ENCODE results near the gene ZNF487.
A peak's percentile ranks its signal among the peaks of the same experiment; 100 is the strongest.

Gene ZNF487

DNA sequence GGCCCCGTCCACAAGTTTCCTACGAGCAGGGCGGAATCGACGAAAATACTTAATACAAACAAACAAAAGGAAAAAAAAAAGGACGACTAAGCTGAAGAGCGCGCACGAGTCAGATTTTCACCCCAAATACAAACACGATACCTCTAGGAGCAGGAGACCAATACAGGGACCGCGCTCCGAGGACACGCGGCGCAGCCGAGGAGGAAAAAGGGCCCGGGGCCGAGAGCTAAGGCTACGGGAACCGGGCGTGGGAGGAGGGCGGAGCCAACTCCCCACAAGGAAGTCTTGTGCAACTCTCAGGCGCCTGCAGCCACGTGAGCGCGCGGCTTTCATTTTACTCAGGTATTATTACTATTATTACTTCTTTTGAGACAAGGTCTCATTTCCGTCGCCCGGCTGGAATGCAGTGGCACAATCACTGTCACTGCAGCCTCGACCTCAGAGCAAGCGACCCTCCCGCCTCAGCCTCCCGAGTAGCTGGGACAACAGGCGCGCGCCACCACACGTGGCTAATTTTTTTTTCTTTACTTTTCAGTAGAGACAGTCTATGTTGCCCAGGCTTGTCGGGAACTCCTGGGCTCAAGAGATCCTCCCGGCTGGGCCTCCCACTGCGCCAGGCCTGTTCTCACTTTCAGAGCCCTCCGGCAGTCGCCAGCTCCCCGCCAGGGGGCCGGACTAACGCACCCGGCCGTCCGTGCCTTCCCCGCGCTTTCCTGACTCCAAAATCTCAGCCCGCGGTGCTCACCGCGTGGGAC lies 29.2 kb upstream of the ZNF487 start (continued):
- TF ChIP-seq KLF8 (tag by site-specific recombination; IDR thresholded peaks at IDR 0.05) (peak; percentile 70; the same call in 1 of the 2 replicates), ZNF626 (tag by site-specific recombination; IDR thresholded peaks at IDR 0.05) (no peak), ZNF473 (tag by site-specific recombination; IDR thresholded peaks at IDR 0.05) (no peak), ZNF76 (tag by site-specific recombination; IDR thresholded peaks at IDR 0.05; ENCODE audit: borderline replicate concordance, low read depth) (peak; percentile 55; the same call in 1 of the 2 replicates), GLIS1 (tag by site-specific recombination; IDR thresholded peaks at IDR 0.05) (peak; percentile 80), ZNF585B (tag by site-specific recombination; IDR thresholded peaks at IDR 0.05) (no peak), ZNF239 (tag by site-specific recombination; IDR thresholded peaks at IDR 0.05) (no peak), SP7 (tag by site-specific recombination; IDR thresholded peaks at IDR 0.05) (peak; percentile 83), ZNF776 (tag by site-specific recombination; IDR thresholded peaks at IDR 0.05; ENCODE audit: borderline replicate concordance) (no peak), ZNF629 (tag by site-specific recombination; IDR thresholded peaks at IDR 0.05) (peak; percentile 60), ZNF350 (tag by site-specific recombination; IDR thresholded peaks at IDR 0.05) (no peak), ZXDB (tag by site-specific recombination; IDR thresholded peaks at IDR 0.05) (peak; percentile 72), ZNF114 (tag by site-specific recombination; IDR thresholded peaks at IDR 0.05) (no peak), ZNF157 (tag by site-specific recombination; IDR thresholded peaks at IDR 0.05) (no peak), ZNF416 (tag by site-specific recombination; IDR thresholded peaks at IDR 0.05) (no peak), ZFHX2 (tag by site-specific recombination; conservative IDR thresholded peaks at IDR 0.05) (peak; percentile 71), OVOL3 (tag by site-specific recombination; IDR thresholded peaks at IDR 0.05) (no peak)
- TF ChIP-seq, protein P1, sequence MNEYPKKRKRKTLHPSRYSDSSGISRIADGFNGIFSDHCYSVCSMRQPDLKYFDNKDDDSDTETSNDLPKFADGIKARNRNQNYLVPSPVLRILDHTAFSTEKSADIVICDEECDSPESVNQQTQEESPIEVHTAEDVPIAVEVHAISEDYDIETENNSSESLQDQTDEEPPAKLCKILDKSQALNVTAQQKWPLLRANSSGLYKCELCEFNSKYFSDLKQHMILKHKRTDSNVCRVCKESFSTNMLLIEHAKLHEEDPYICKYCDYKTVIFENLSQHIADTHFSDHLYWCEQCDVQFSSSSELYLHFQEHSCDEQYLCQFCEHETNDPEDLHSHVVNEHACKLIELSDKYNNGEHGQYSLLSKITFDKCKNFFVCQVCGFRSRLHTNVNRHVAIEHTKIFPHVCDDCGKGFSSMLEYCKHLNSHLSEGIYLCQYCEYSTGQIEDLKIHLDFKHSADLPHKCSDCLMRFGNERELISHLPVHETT (tag by site-specific recombination; IDR thresholded peaks at IDR 0.05) = peak; percentile 72; the same call in 1 of the 2 replicates
- TF ChIP-seq, protein P2, sequence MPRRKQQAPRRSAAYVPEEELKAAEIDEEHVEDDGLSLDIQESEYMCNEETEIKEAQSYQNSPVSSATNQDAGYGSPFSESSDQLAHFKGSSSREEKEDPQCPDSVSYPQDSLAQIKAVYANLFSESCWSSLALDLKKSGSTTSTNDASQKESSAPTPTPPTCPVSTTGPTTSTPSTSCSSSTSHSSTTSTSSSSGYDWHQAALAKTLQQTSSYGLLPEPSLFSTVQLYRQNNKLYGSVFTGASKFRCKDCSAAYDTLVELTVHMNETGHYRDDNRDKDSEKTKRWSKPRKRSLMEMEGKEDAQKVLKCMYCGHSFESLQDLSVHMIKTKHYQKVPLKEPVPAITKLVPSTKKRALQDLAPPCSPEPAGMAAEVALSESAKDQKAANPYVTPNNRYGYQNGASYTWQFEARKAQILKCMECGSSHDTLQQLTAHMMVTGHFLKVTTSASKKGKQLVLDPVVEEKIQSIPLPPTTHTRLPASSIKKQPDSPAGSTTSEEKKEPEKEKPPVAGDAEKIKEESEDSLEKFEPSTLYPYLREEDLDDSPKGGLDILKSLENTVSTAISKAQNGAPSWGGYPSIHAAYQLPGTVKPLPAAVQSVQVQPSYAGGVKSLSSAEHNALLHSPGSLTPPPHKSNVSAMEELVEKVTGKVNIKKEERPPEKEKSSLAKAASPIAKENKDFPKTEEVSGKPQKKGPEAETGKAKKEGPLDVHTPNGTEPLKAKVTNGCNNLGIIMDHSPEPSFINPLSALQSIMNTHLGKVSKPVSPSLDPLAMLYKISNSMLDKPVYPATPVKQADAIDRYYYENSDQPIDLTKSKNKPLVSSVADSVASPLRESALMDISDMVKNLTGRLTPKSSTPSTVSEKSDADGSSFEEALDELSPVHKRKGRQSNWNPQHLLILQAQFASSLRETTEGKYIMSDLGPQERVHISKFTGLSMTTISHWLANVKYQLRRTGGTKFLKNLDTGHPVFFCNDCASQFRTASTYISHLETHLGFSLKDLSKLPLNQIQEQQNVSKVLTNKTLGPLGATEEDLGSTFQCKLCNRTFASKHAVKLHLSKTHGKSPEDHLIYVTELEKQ (tag by site-specific recombination; IDR thresholded peaks at IDR 0.05; ENCODE audit: borderline replicate concordance) = no peak
- TF ChIP-seq, protein P3, sequence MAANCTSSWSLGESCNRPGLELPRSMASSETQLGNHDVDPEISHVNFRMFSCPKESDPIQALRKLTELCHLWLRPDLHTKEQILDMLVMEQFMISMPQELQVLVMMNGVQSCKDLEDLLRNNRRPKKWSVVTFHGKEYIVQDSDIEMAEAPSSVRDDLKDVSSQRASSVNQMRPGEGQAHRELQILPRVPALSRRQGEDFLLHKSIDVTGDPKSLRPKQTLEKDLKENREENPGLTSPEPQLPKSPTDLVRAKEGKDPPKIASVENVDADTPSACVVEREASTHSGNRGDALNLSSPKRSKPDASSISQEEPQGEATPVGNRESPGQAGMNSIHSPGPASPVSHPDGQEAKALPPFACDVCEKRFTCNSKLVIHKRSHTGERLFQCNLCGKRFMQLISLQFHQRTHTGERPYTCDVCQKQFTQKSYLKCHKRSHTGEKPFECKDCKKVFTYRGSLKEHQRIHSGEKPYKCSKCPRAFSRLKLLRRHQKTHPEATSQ (tag by site-specific recombination; IDR thresholded peaks at IDR 0.05) = peak; percentile 24; the same call in 1 of the 2 replicates
- TF ChIP-seq, protein P4, sequence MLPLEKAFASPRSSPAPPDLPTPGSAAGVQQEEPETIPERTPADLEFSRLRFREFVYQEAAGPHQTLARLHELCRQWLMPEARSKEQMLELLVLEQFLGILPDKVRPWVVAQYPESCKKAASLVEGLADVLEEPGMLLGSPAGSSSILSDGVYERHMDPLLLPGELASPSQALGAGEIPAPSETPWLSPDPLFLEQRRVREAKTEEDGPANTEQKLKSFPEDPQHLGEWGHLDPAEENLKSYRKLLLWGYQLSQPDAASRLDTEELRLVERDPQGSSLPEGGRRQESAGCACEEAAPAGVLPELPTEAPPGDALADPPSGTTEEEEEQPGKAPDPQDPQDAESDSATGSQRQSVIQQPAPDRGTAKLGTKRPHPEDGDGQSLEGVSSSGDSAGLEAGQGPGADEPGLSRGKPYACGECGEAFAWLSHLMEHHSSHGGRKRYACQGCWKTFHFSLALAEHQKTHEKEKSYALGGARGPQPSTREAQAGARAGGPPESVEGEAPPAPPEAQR (tag by site-specific recombination; IDR thresholded peaks at IDR 0.05) = no peak
- TF ChIP-seq, protein P5, sequence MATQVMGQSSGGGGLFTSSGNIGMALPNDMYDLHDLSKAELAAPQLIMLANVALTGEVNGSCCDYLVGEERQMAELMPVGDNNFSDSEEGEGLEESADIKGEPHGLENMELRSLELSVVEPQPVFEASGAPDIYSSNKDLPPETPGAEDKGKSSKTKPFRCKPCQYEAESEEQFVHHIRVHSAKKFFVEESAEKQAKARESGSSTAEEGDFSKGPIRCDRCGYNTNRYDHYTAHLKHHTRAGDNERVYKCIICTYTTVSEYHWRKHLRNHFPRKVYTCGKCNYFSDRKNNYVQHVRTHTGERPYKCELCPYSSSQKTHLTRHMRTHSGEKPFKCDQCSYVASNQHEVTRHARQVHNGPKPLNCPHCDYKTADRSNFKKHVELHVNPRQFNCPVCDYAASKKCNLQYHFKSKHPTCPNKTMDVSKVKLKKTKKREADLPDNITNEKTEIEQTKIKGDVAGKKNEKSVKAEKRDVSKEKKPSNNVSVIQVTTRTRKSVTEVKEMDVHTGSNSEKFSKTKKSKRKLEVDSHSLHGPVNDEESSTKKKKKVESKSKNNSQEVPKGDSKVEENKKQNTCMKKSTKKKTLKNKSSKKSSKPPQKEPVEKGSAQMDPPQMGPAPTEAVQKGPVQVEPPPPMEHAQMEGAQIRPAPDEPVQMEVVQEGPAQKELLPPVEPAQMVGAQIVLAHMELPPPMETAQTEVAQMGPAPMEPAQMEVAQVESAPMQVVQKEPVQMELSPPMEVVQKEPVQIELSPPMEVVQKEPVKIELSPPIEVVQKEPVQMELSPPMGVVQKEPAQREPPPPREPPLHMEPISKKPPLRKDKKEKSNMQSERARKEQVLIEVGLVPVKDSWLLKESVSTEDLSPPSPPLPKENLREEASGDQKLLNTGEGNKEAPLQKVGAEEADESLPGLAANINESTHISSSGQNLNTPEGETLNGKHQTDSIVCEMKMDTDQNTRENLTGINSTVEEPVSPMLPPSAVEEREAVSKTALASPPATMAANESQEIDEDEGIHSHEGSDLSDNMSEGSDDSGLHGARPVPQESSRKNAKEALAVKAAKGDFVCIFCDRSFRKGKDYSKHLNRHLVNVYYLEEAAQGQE (tag by site-specific recombination; IDR thresholded peaks at IDR 0.05) = no peak; the same call in 1 of the 2 replicates
- TF ChIP-seq, protein P6, sequence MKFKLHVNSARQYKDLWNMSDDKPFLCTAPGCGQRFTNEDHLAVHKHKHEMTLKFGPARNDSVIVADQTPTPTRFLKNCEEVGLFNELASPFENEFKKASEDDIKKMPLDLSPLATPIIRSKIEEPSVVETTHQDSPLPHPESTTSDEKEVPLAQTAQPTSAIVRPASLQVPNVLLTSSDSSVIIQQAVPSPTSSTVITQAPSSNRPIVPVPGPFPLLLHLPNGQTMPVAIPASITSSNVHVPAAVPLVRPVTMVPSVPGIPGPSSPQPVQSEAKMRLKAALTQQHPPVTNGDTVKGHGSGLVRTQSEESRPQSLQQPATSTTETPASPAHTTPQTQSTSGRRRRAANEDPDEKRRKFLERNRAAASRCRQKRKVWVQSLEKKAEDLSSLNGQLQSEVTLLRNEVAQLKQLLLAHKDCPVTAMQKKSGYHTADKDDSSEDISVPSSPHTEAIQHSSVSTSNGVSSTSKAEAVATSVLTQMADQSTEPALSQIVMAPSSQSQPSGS (tag by site-specific recombination; IDR thresholded peaks at IDR 0.05; ENCODE audit: low read depth) = no peak
- TF ChIP-seq, protein P7, sequence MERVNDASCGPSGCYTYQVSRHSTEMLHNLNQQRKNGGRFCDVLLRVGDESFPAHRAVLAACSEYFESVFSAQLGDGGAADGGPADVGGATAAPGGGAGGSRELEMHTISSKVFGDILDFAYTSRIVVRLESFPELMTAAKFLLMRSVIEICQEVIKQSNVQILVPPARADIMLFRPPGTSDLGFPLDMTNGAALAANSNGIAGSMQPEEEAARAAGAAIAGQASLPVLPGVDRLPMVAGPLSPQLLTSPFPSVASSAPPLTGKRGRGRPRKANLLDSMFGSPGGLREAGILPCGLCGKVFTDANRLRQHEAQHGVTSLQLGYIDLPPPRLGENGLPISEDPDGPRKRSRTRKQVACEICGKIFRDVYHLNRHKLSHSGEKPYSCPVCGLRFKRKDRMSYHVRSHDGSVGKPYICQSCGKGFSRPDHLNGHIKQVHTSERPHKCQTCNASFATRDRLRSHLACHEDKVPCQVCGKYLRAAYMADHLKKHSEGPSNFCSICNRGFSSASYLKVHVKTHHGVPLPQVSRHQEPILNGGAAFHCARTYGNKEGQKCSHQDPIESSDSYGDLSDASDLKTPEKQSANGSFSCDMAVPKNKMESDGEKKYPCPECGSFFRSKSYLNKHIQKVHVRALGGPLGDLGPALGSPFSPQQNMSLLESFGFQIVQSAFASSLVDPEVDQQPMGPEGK (tag by site-specific recombination; IDR thresholded peaks at IDR 0.05) = no peak; the same call in 1 of the 2 replicates

All from HEK293 (cell line).